K562 (cell line): Measurements from ENCODE around the gene RFWD3. TPM values are rescaled to one million over a fixed set of nuclear protein-coding genes. Genes with fewer than 3 reads are reported as not detected.

Source experiments
- ATAC-seq: fragments of 200-7000 bp; cut with Tn5 transposase; 3 replicates; pipeline ENCODE4 v1.9.1; 2020; ENCODE audit warnings: moderate library complexity
- BruUV-seq: library from RNA; stranded (reverse); fragments of 400-500 nt; replicated peaks from 2 replicates; lab custom pipeline; 2021; lab: Mats Ljungman, UMichigan
- CTCF ChIA-PET: fragments of 300-600 bp; formaldehyde crosslinking; extraction: SDS; loops from one replicate; lab custom pipeline; 2021; ENCODE audit warnings: low intra/inter-chr PET ratio; lab: Yijun Ruan, JAX
- POLR2A ChIA-PET: fragments of 300-600, 350-650 bp; sonication (Branson Sonifier 250); formaldehyde crosslinking; extraction: SDS; loops from one replicate; lab custom pipeline; 2021; ENCODE audit warnings: antibody characterized with exemption, inconsistent platforms; lab: Yijun Ruan, JAX
- DNase-seq, 4 experiments: peaks; one replicate each; pipeline versions ENCODE4 v3.0.0 to v3.0.0-alpha.2; 2011 to 2018; ENCODE audit warnings: low spot score in 3 of 4, mixed read lengths in 3 of 4; ENCODE audit errors: extremely low read depth in 1 of 4
- FAIRE-seq: peaks from 2 replicates; lab custom pipeline; 2011; peaks lifted over from hg19 to GRCh38; lab: Jason Lieb, UNC
- H2AFZ ChIP-seq: 2 replicates; pipeline ENCODE4 v1.6.0; 2011; ENCODE audit warnings: low read depth, low read length, control low read depth, inconsistent platforms
- H3K27ac ChIP-seq: fragments of 200-600 bp; 3 replicates; pipeline ENCODE4 v1.8.0; 2011; ENCODE audit warnings: low read depth, mild to moderate bottlenecking, control low read depth, inconsistent platforms, low read length, moderate library complexity, mixed read lengths; ENCODE audit errors: extremely low read depth
- H3K27me3 ChIP-seq, 2 experiments: fragments of 300-600 bp in 1 of 2; 2 replicates in 1 of 2; 3 replicates in 1 of 2; pipeline versions ENCODE4 v1.6.0 to v1.8.0; 2011; ENCODE audit warnings: inconsistent platforms in 2 of 2, low read length in 2 of 2, mild to moderate bottlenecking in 1 of 2, mixed read lengths in 1 of 2, moderate library complexity in 1 of 2; ENCODE audit not compliant: control insufficient read depth in 2 of 2, insufficient read depth in 2 of 2
- H3K36me3 ChIP-seq: fragments of 300-600 bp; 3 replicates; pipeline ENCODE4 v1.8.0; 2011; ENCODE audit warnings: mild to moderate bottlenecking, low read length, inconsistent platforms; ENCODE audit not compliant: control insufficient read depth, insufficient read depth
- H3K4me1 ChIP-seq, 2 experiments: fragments of 200-600 bp in 1 of 2; replicated peaks in 1 of 2; 2 replicates in 1 of 2; 3 replicates in 1 of 2; pipeline versions ENCODE4 v1.5.1 to v1.8.0; 2011; ENCODE audit warnings: inconsistent platforms in 2 of 2, low read length in 2 of 2, mild to moderate bottlenecking in 1 of 2, mixed read lengths in 1 of 2, moderate library complexity in 1 of 2; ENCODE audit not compliant: control insufficient read depth in 2 of 2, insufficient read depth in 2 of 2
- H3K4me2 ChIP-seq: 2 replicates; pipeline ENCODE4 v1.6.1; 2011; ENCODE audit warnings: low read length, control low read depth, inconsistent platforms, mixed read lengths; ENCODE audit not compliant: insufficient read depth
- H3K4me3 ChIP-seq: fragments of 200-600 bp; sonication (generic), shearing (Covaris generic); 2 replicates; pipeline ENCODE4 v1.5.1; 2016; ENCODE audit warnings: control low read depth, inconsistent platforms
- H3K79me2 ChIP-seq: fragments of 200-600 bp; 3 replicates; pipeline ENCODE4 v1.8.0; 2011; ENCODE audit warnings: low read length, inconsistent platforms; ENCODE audit not compliant: control insufficient read depth, insufficient read depth
- H3K9ac ChIP-seq, 2 experiments: 2 replicates each; pipeline versions ENCODE4 v1.6.0 to v1.6.1; 2011; ENCODE audit warnings: low read depth in 2 of 2, low read length in 2 of 2, control low read depth in 1 of 2, inconsistent platforms in 1 of 2, mild to moderate bottlenecking in 1 of 2, mixed read lengths in 1 of 2; ENCODE audit not compliant: insufficient read depth in 1 of 2
- H3K9me1 ChIP-seq: one replicate; pipeline ENCODE4 v1.6.0; 2011; ENCODE audit warnings: inconsistent platforms, mild to moderate bottlenecking, low read length, moderate library complexity; ENCODE audit not compliant: control insufficient read depth, insufficient read depth
- H3K9me3 ChIP-seq: replicated peaks from 2 replicates; pipeline ENCODE4 v1.5.1; 2011; ENCODE audit warnings: low read depth, low read length, inconsistent platforms; ENCODE audit not compliant: control insufficient read depth, insufficient read depth
- H4K20me1 ChIP-seq: replicated peaks from 2 replicates; pipeline ENCODE4 v1.6.1; 2011; ENCODE audit warnings: low read length, inconsistent platforms, mixed read lengths; ENCODE audit not compliant: control insufficient read depth, insufficient read depth
- CC2D1A ChIP-seq: fragments of 450-650 bp; IDR thresholded peaks from 2 replicates; pipeline ENCODE4 v1.6.1; 2017; ENCODE audit warnings: mild to moderate bottlenecking
- CEBPB ChIP-seq: fragments of 450-650 bp; IDR thresholded peaks from 2 replicates; pipeline ENCODE4 v1.6.1; 2016; ENCODE audit warnings: missing genetic modification characterization, missing compliant biosample characterization
- CEBPG ChIP-seq, 3 experiments: fragments of 200-800 bp in 1 of 3; sonication (Bioruptor generic) in 1 of 3; sonication (generic) in 1 of 3; formaldehyde crosslinking in 1 of 3; IDR thresholded peaks in 2 of 3; conservative IDR thresholded peaks in 1 of 3; 2 replicates each; pipeline versions ENCODE4 v1.6.1 to v1.8.0; 2016 to 2022; ENCODE audit warnings: missing compliant biosample characterization in 2 of 3, missing genetic modification characterization in 2 of 3, mild to moderate bottlenecking in 1 of 3, missing genetic modification reagents in 1 of 3
- HLTF ChIP-seq: fragments of 450-650 bp; IDR thresholded peaks from 2 replicates; pipeline ENCODE4 v1.6.1; 2016
- MAFK ChIP-seq: IDR thresholded peaks from 2 replicates; pipeline ENCODE4 v1.6.1; 2011; ENCODE audit warnings: low read length, improper control_type of control experiment
- MBD2 ChIP-seq: sonication (generic); IDR thresholded peaks from 2 replicates; pipeline ENCODE4 v1.6.1; 2016; ENCODE audit warnings: low read depth, borderline replicate concordance
- ZBTB8A ChIP-seq: fragments of 450-650 bp; IDR thresholded peaks from 2 replicates; pipeline ENCODE4 v1.6.1; 2018; ENCODE audit warnings: mild to moderate bottlenecking, moderate library complexity; ENCODE audit not compliant: partially characterized antibody
- ZNF134 ChIP-seq: fragments of 250-450 bp; sonication (Bioruptor Pico); conservative IDR thresholded peaks from 2 replicates; pipeline ENCODE4 v1.4.0; 2020
- ZNF217 ChIP-seq: sonication (generic); formaldehyde crosslinking; IDR thresholded peaks from 2 replicates; pipeline ENCODE4 v1.8.0; 2022; ENCODE audit warnings: mild to moderate bottlenecking, missing genetic modification reagents
- WGBS: fragments of 100-300 bp; shearing (Covaris generic); methylation state at CpG from one replicate; pipeline ENCODE4 v1.1.6; 2016; ENCODE audit warnings: low coverage, mixed read lengths; ENCODE audit not compliant: insufficient coverage; ENCODE audit errors: missing lambda C conversion rate; 5-methylcytosine and 5-hydroxymethylcytosine counted together
- in situ Hi-C: fragments of 300-500 bp; cut with MboI; formaldehyde crosslinking; loops from 4 replicates; pipeline ENCODE4 v1.15.0; 2018; ENCODE audit warnings: inconsistent platforms, mixed read lengths
- intact Hi-C: fragments of 100-400 bp; cut with micrococcal nuclease; formaldehyde crosslinking; loops from 2 replicates; pipeline ENCODE4 v1.14.2; 2022
- polyA plus RNA-seq, 8 experiments: library from polyadenylated mRNA; depleted of rRNA in 4 of 8; stranded (reverse) in 5 of 8; unstranded in 3 of 8; fragments of >200 nt; fragmentation: Nextera tagmentation in 2 of 8; fragmentation: Illumina TruSeq in 1 of 8; extraction: Ambion mirVana in 2 of 8; extraction: Trizol in 1 of 8; gene quantifications; 2 replicates each; pipeline versions ENCODE4 v1.2.1 to v1.2.3, GENCODE V29; 2011 to 2014; ENCODE audit warnings: inconsistent platforms in 1 of 8, missing spikeins in 1 of 8
- total RNA-seq, 7 experiments: library from RNA; depleted of rRNA in 6 of 7; stranded (reverse); fragments of >200 nt in 6 of 7; fragmentation: Illumina TruSeq in 2 of 7; extraction: Trizol in 2 of 7; gene quantifications; 2 replicates each; pipeline versions ENCODE4 v1.2.1 to v1.2.3, GENCODE V29; 2011 to 2021; ENCODE audit warnings: low replicate concordance in 1 of 7
- TF ChIP-seq, protein P1 (sequence below): sonication (generic); formaldehyde crosslinking; IDR thresholded peaks from 2 replicates; pipeline ENCODE4 v1.8.0; 2022; ENCODE audit warnings: mild to moderate bottlenecking, missing genetic modification reagents, borderline replicate concordance
- TF ChIP-seq, protein P2 (sequence below): sonication (generic); formaldehyde crosslinking; IDR thresholded peaks from 2 replicates; pipeline ENCODE4 v1.8.0; 2022; ENCODE audit warnings: mild to moderate bottlenecking, missing genetic modification reagents
- TF ChIP-seq, protein P3 (sequence below): IDR thresholded peaks from 2 replicates; pipeline ENCODE4 v1.6.1; 2012; ENCODE audit warnings: low read depth, low read length, improper control_type of control experiment, borderline replicate concordance
- TF ChIP-seq, protein P4 (sequence below): fragments of 200-400 bp; formaldehyde crosslinking; IDR thresholded peaks from 2 replicates; pipeline ENCODE4 v1.6.1; 2017; ENCODE audit warnings: mild to moderate bottlenecking, low read depth, low read length, moderate library complexity
- TF ChIP-seq, protein P5 (sequence below), 2 experiments: fragments of 450-650 bp in 1 of 2; sonication (generic) in 1 of 2; formaldehyde crosslinking in 1 of 2; IDR thresholded peaks in 1 of 2; conservative IDR thresholded peaks in 1 of 2; 2 replicates each; pipeline versions ENCODE4 v1.6.1 to v1.8.1; 2016 to 2023; ENCODE audit warnings: mild to moderate bottlenecking in 2 of 2, moderate library complexity in 2 of 2, inconsistent platforms in 1 of 2, missing genetic modification reagents in 1 of 2

RFWD3 gene
- total and polyA plus RNA-seq, 9 of the 15 experiments (the other 6 are each of a cell fraction or from before 2014, with no cell fraction given), result 20.8 to 121 (median 79.0) TPM

DNA sequence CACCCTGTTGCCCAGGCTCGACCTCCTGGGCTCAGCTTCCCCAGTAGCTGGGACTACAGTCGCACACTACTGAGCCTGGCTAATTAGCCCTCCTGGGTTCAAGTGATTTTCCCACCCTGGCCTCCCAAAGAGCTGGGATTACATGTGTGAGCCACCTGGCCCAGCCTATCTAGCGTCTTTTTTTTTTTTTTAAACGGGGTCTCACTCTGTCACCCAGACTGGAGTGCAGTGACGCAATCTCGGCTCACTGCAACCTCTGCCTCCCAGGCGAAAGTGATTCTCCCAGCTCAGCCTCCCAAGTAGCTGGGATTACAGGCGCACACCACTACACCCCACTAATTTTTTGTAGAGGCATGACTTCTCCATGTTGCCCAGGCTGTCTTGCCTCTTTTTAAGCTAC lies 93.1 kb downstream of the RFWD3 start:
- in situ Hi-C loops (no loop called here), intact Hi-C loops (no loop called here)
- no peaks in the 10 kb centered on the region for H3K9me3 ChIP-seq
- H2AFZ ChIP-seq, result no peak overlapping the region
- no peaks in the 10 kb centered on the region for H3K36me3 ChIP-seq
- H3K4me2 ChIP-seq, result no peak overlapping the region
- H4K20me1 ChIP-seq, result peaks cover 22% of the 10 kb centered on the region; the same call in 1 of the 2 replicates
- H3K4me1 ChIP-seq, result peaks cover 0 to 2% of the 10 kb centered on the region in 2 experiments; a peak in 2 of 5 replicates
- POLR2A ChIA-PET, result interaction anchor here (1.0 to 1.8 kb wide), 3 partner anchors 8 to 20 kb away, joined by 3 to 4 read pairs (median 4); no protein-coding TSS in a partner anchor
- H3K9ac ChIP-seq, result no peak overlapping the region
- FAIRE-seq (no peak), DNase-seq (no peak), ATAC-seq (no peak)
- peaks cover 68% of the 10 kb centered on the region for H3K79me2 ChIP-seq
- CTCF ChIA-PET, result no interaction called here
- no peak overlapping the region for H3K27ac ChIP-seq
- no TSS peak for BruUV-seq
- WGBS, result 61% methylated on average over 7 of the region's 8 CpGs
- H3K27me3 ChIP-seq, result no peaks in the 10 kb centered on the region
- no peak overlapping the region for H3K4me3 ChIP-seq
- no peaks in the 10 kb centered on the region for H3K9me1 ChIP-seq
- TF ChIP-seq CEBPG (CRISPR knock-in tag; IDR thresholded peaks at IDR 0.05), result no peak
- TF ChIP-seq CEBPG (tag; conservative IDR thresholded peaks at IDR 0.05 in 1 of 2, IDR thresholded peaks at IDR 0.05 in 1 of 2), result peak in 1 of 2 experiments; percentile 22; a peak in 2 of 4 replicates
- TF ChIP-seq ZBTB8A, result no peak
- TF ChIP-seq, protein P1, sequence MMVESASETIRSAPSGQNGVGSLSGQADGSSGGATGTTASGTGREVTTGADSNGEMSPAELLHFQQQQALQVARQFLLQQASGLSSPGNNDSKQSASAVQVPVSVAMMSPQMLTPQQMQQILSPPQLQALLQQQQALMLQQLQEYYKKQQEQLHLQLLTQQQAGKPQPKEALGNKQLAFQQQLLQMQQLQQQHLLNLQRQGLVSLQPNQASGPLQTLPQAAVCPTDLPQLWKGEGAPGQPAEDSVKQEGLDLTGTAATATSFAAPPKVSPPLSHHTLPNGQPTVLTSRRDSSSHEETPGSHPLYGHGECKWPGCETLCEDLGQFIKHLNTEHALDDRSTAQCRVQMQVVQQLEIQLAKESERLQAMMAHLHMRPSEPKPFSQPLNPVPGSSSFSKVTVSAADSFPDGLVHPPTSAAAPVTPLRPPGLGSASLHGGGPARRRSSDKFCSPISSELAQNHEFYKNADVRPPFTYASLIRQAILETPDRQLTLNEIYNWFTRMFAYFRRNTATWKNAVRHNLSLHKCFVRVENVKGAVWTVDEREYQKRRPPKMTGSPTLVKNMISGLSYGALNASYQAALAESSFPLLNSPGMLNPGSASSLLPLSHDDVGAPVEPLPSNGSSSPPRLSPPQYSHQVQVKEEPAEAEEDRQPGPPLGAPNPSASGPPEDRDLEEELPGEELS (CRISPR knock-in tag), result no peak
- no peak for TF ChIP-seq ZNF217 (CRISPR knock-in tag)
- TF ChIP-seq, protein P2, sequence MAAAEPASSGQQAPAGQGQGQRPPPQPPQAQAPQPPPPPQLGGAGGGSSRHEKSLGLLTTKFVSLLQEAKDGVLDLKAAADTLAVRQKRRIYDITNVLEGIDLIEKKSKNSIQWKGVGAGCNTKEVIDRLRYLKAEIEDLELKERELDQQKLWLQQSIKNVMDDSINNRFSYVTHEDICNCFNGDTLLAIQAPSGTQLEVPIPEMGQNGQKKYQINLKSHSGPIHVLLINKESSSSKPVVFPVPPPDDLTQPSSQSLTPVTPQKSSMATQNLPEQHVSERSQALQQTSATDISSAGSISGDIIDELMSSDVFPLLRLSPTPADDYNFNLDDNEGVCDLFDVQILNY (CRISPR knock-in tag), result no peak
- TF ChIP-seq, protein P3, sequence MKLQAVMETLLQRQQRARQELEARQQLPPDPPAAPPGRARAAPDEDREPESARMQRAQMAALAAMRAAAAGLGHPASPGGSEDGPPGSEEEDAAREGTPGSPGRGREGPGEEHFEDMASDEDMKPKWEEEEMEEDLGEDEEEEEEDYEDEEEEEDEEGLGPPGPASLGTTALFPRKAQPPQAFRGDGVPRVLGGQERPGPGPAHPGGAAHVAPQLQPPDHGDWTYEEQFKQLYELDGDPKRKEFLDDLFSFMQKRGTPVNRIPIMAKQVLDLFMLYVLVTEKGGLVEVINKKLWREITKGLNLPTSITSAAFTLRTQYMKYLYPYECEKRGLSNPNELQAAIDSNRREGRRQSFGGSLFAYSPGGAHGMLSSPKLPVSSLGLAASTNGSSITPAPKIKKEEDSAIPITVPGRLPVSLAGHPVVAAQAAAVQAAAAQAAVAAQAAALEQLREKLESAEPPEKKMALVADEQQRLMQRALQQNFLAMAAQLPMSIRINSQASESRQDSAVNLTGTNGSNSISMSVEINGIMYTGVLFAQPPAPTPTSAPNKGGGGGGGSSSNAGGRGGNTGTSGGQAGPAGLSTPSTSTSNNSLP, result no peak
- TF ChIP-seq, protein P4, sequence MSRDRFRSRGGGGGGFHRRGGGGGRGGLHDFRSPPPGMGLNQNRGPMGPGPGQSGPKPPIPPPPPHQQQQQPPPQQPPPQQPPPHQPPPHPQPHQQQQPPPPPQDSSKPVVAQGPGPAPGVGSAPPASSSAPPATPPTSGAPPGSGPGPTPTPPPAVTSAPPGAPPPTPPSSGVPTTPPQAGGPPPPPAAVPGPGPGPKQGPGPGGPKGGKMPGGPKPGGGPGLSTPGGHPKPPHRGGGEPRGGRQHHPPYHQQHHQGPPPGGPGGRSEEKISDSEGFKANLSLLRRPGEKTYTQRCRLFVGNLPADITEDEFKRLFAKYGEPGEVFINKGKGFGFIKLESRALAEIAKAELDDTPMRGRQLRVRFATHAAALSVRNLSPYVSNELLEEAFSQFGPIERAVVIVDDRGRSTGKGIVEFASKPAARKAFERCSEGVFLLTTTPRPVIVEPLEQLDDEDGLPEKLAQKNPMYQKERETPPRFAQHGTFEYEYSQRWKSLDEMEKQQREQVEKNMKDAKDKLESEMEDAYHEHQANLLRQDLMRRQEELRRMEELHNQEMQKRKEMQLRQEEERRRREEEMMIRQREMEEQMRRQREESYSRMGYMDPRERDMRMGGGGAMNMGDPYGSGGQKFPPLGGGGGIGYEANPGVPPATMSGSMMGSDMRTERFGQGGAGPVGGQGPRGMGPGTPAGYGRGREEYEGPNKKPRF, result no peak
- no peak for TF ChIP-seq MAFK
- TF ChIP-seq CEBPB, result peak; percentile 61
- no peak for TF ChIP-seq CC2D1A
- no peak for TF ChIP-seq HLTF
- TF ChIP-seq, protein P5, sequence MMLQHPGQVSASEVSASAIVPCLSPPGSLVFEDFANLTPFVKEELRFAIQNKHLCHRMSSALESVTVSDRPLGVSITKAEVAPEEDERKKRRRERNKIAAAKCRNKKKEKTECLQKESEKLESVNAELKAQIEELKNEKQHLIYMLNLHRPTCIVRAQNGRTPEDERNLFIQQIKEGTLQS (IDR thresholded peaks at IDR 0.05), result peak; percentile 46
- TF ChIP-seq, protein P5 (CRISPR knock-in tag; conservative IDR thresholded peaks at IDR 0.05), result no peak
- TF ChIP-seq MBD2, result no peak
- no peak for TF ChIP-seq ZNF134 (CRISPR knock-in tag)
